SU-DHL-6 (cell line): ENCODE measurements around the gene CACNG4.

Experiments
- H2AFZ ChIP-seq: fragments of 200-600 bp; sonication (generic); 2 replicates; pipeline ENCODE4 v1.6.1; 2014; ENCODE audit warnings: low read depth, mild to moderate bottlenecking, moderate library complexity, mixed read lengths, antibody characterized with exemption, low read length; ENCODE audit not compliant: severe bottlenecking
- H3F3A ChIP-seq: fragments of 200-600 bp; shearing (Covaris generic); 2 replicates; pipeline ENCODE4 v1.6.0; 2016; ENCODE audit warnings: antibody characterized with exemption, mild to moderate bottlenecking; ENCODE audit not compliant: insufficient read depth
- H3K27ac ChIP-seq: fragments of 200-600 bp; sonication (generic); 2 replicates; pipeline ENCODE4 v1.5.1; 2016; ENCODE audit warnings: low read depth, mild to moderate bottlenecking, low read length, moderate library complexity, mixed read lengths
- H3K27me3 ChIP-seq: fragments of 200-600 bp; sonication (generic), shearing (Covaris generic); 2 replicates; pipeline ENCODE4 v1.6.0; 2014; ENCODE audit warnings: mild to moderate bottlenecking, low read length
- H3K36me3 ChIP-seq: fragments of 200-600 bp; sonication (generic); 2 replicates; pipeline ENCODE4 v1.6.1; 2014; ENCODE audit warnings: mild to moderate bottlenecking, low read length, mixed read lengths
- H3K4me2 ChIP-seq: fragments of 300-600, 200-600 bp; shearing (Covaris generic), sonication (generic); 2 replicates; pipeline ENCODE4 v1.6.0; 2014; ENCODE audit warnings: low read length, low read depth, mild to moderate bottlenecking; ENCODE audit not compliant: poor library complexity, severe bottlenecking
- H3K4me3 ChIP-seq: fragments of 200-600 bp; sonication (generic); 2 replicates; pipeline ENCODE4 v1.5.1; 2014; ENCODE audit warnings: antibody characterized with exemption, low read length, mild to moderate bottlenecking, mixed read lengths; ENCODE audit not compliant: insufficient read depth, poor library complexity, severe bottlenecking
- H3K79me2 ChIP-seq: fragments of 200-600 bp; sonication (generic); 2 replicates; pipeline ENCODE4 v1.6.1; 2014; ENCODE audit warnings: mild to moderate bottlenecking, low read length, moderate library complexity; ENCODE audit not compliant: insufficient read depth
- H3K9ac ChIP-seq: fragments of 200-600 bp; sonication (generic); 2 replicates; pipeline ENCODE4 v1.7.0; 2014; ENCODE audit warnings: mild to moderate bottlenecking, low read length
- H3K9me2 ChIP-seq: fragments of 200-600 bp; sonication (generic); replicated peaks from 2 replicates; pipeline ENCODE4 v1.6.1; 2014; ENCODE audit warnings: low read length; ENCODE audit not compliant: insufficient read depth
- H3K9me3 ChIP-seq: fragments of 200-600 bp; sonication (generic); 2 replicates; pipeline ENCODE4 v1.6.1; 2014; ENCODE audit warnings: low read length, mixed read lengths; ENCODE audit not compliant: insufficient read depth
- H4K20me1 ChIP-seq: fragments of 200-600 bp; sonication (generic); 2 replicates; pipeline ENCODE4 v1.6.1; 2014; ENCODE audit warnings: low read depth, mild to moderate bottlenecking, antibody characterized with exemption, low read length, moderate library complexity, mixed read lengths
- EZH2phosphoT487 ChIP-seq: fragments of 200-600 bp; sonication (generic), shearing (Covaris generic); conservative IDR thresholded peaks from 2 replicates; pipeline ENCODE4 v1.6.1; 2018; ENCODE audit warnings: mild to moderate bottlenecking, antibody characterized with exemption, low read length, moderate library complexity, mixed read lengths
- TF ChIP-seq, protein P1 (sequence below): fragments of 200-600 bp; sonication (generic); IDR thresholded peaks from one replicate; pipeline ENCODE4 v1.5.1; 2017; ENCODE audit warnings: antibody characterized with exemption, mild to moderate bottlenecking, low read length, moderate library complexity; ENCODE audit not compliant: insufficient read depth, poor library complexity, severe bottlenecking

The CACNG4 gene

DNA sequence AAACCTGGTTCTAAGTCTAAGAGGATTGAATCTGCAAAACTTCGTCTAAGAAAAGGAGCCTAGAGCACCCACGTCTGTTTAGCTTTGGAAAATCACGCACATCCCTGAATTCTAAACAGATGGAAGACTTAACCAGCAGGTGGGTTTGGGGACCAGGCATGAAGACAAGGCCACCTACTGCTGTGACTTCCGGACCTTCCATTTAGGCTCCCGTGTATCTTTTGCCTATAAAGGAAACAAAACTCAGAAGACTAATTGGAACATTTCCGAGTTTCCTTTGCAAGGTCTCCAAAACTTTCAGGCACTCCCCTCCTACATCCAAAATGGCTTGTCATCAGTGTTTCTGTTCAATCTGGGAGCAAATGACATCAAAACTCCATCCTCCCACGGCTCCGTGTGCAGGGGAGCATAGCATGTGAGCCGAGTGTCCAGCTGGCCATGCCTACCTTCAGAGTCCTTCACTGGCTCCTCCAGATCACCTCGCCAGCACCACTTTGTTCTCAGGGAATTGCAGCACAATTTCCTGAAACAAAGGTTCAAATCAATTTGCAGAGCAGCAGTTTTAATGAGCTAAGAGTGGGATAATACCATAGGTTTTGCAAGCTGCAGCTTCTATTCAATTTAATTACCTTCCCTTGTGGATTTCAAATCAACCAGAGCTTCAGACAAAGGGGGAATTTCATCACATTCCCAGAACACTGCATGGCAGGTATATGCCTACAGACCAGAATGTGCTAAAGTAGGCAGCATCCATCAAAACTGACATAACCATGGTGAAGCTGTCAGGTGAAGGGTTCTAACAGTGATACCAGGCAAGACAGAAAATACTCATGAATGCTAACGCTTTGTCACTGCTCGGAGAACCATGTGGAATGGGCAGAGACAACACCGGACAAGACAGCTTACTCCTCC, 103.3 kb downstream of the CACNG4 start:
- Histone ChIP-seq H3K27ac (no peak overlapping the region), H3K79me2 (no peaks in the 10 kb centered on the region), H3K9me2 (no peaks in the 10 kb centered on the region), H3K9ac (no peak overlapping the region), H4K20me1 (no peaks in the 10 kb centered on the region), H3K4me3 (no peak overlapping the region), H3K9me3 (no peaks in the 10 kb centered on the region), H2AFZ (no peak overlapping the region), H3K36me3 (no peaks in the 10 kb centered on the region), H3F3A (no peaks in the 10 kb centered on the region), H3K27me3 (no peaks in the 10 kb centered on the region), H3K4me2 (no peak overlapping the region)
- TF ChIP-seq EZH2phosphoT487 = no peak
- TF ChIP-seq, protein P1, sequence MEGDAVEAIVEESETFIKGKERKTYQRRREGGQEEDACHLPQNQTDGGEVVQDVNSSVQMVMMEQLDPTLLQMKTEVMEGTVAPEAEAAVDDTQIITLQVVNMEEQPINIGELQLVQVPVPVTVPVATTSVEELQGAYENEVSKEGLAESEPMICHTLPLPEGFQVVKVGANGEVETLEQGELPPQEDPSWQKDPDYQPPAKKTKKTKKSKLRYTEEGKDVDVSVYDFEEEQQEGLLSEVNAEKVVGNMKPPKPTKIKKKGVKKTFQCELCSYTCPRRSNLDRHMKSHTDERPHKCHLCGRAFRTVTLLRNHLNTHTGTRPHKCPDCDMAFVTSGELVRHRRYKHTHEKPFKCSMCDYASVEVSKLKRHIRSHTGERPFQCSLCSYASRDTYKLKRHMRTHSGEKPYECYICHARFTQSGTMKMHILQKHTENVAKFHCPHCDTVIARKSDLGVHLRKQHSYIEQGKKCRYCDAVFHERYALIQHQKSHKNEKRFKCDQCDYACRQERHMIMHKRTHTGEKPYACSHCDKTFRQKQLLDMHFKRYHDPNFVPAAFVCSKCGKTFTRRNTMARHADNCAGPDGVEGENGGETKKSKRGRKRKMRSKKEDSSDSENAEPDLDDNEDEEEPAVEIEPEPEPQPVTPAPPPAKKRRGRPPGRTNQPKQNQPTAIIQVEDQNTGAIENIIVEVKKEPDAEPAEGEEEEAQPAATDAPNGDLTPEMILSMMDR = no peak

DNA sequence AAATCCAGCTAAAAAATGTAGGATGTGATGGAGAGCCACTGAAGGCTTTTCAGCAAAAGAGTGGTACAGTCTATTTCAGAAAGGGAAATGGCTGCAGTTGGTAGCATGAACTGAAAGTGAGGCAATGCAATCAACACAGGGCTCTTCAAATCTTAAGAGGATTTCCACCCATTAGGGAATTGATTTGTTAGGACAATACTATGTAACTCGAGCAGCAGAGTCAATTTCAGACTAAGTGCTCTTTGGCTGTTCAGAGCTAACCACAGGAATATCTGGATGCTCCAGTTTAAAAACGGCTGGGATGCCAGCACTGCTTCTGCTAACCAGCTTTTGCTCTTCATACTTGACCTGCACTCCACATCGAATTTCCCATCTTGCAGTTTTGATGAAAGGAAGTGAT, 104.5 kb downstream of the CACNG4 start:
- no peaks in the 10 kb centered on the region for H3K36me3 ChIP-seq
- no peak overlapping the region for H3K4me3 ChIP-seq
- H3K9me2 ChIP-seq = no peaks in the 10 kb centered on the region
- no peak for TF ChIP-seq EZH2phosphoT487
- TF ChIP-seq, protein P1 = no peak
- no peak overlapping the region for H3K4me2 ChIP-seq
- H3K9me3 ChIP-seq = no peaks in the 10 kb centered on the region
- no peaks in the 10 kb centered on the region for H3F3A ChIP-seq
- no peaks in the 10 kb centered on the region for H3K27me3 ChIP-seq
- no peak overlapping the region for H3K9ac ChIP-seq
- no peak overlapping the region for H3K27ac ChIP-seq
- no peak overlapping the region for H2AFZ ChIP-seq
- H4K20me1 ChIP-seq = no peaks in the 10 kb centered on the region
- no peaks in the 10 kb centered on the region for H3K79me2 ChIP-seq

DNA sequence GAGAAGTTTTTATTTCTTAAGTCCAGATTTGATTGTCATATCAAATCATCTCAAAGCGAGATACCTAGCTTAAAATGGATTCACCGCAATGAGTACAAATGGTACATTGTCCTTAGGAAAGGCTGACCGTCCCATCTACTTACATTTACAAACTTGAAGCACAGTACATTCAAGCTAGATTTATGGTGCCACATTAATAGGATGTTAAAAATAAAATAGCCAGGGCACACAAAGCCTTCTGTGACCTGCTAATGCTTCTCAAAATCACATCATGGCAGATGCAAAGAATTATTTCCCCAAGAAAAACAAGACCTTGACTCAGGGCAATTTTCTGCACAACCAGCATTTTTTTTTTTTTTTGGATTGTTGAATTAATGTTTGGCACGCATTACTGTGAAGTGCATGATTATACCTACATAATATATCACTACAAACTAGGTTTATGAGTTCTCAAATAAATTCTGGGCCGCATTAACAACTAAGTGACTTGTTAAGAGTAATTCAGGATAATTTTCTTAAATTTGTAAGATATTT, 105.2 kb downstream of the CACNG4 start:
- Histone ChIP-seq H3K79me2 (no peaks in the 10 kb centered on the region), H3K9ac (no peak overlapping the region), H3K27ac (no peak overlapping the region), H3K9me2 (no peaks in the 10 kb centered on the region), H3K27me3 (no peaks in the 10 kb centered on the region), H3K36me3 (no peaks in the 10 kb centered on the region), H4K20me1 (no peaks in the 10 kb centered on the region), H2AFZ (no peak overlapping the region), H3F3A (no peaks in the 10 kb centered on the region), H3K4me2 (no peak overlapping the region), H3K4me3 (no peak overlapping the region), H3K9me3 (no peaks in the 10 kb centered on the region)
- no peak for TF ChIP-seq EZH2phosphoT487
- TF ChIP-seq, protein P1 = no peak
